K562 (cell line): ENCODE results near the gene ZFP28. TPM values are rescaled to one million over a fixed set of nuclear protein-coding genes. Genes with fewer than 3 reads are reported as not detected.

Source experiments
- GABPA ChIP-seq: fragments of 200-800 bp; sonication (Bioruptor generic); conservative IDR thresholded peaks from 2 replicates; pipeline ENCODE4 v1.6.1; 2016; ENCODE audit warnings: low read depth, missing genetic modification characterization, missing compliant biosample characterization
- GABPB1 ChIP-seq: sonication (generic); formaldehyde crosslinking; IDR thresholded peaks from 2 replicates; pipeline ENCODE4 v1.8.0; 2022; ENCODE audit warnings: mild to moderate bottlenecking, missing genetic modification reagents
- HCFC1 ChIP-seq: IDR thresholded peaks from 2 replicates; pipeline ENCODE4 v1.6.1; 2012; ENCODE audit warnings: low read depth, low read length, improper control_type of control experiment
- LARP7 ChIP-seq: fragments of 450-650 bp; IDR thresholded peaks from 2 replicates; pipeline ENCODE4 v1.6.1; 2016
- NRF1 ChIP-seq, 2 experiments: fragments of 450-650 bp; IDR thresholded peaks in 1 of 2; conservative IDR thresholded peaks in 1 of 2; 2 replicates each; pipeline ENCODE4 v1.6.1; 2014; ENCODE audit warnings: mild to moderate bottlenecking in 2 of 2
- RCOR1 ChIP-seq, 2 experiments: IDR thresholded peaks; 2 replicates each; pipeline ENCODE4 v1.6.1; 2012; ENCODE audit warnings: low read depth in 2 of 2, low read length in 2 of 2, borderline replicate concordance in 1 of 2, improper control_type of control experiment in 1 of 2
- SMAD1 ChIP-seq: fragments of 150-350 bp; IDR thresholded peaks from 2 replicates; pipeline ENCODE4 v1.6.1; 2014; ENCODE audit warnings: low read length, low read depth; ENCODE audit not compliant: partially characterized antibody
- TCF7L2 ChIP-seq: fragments of 150-350 bp; IDR thresholded peaks from 2 replicates; pipeline ENCODE4 v1.6.1; 2016; ENCODE audit warnings: low read depth, mild to moderate bottlenecking, low read length, moderate library complexity
- TCFL5 ChIP-seq: fragments of 250-450 bp; sonication (Bioruptor Pico); conservative IDR thresholded peaks from 2 replicates; pipeline ENCODE4 v1.6.1; 2021; ENCODE audit warnings: mild to moderate bottlenecking, moderate library complexity, matching md5 sums
- ZNF143 ChIP-seq: sonication (generic); formaldehyde crosslinking; IDR thresholded peaks from 2 replicates; pipeline ENCODE4 v1.9.0; 2022; ENCODE audit warnings: mild to moderate bottlenecking, missing genetic modification reagents
- ZNF561 ChIP-seq: fragments of 450-650 bp; formaldehyde crosslinking; conservative IDR thresholded peaks from 2 replicates; pipeline ENCODE4 v1.4.0; 2020; ENCODE audit warnings: mild to moderate bottlenecking, moderate library complexity
- ZNF764 ChIP-seq: fragments of 250-450 bp; sonication (Bioruptor Pico); IDR thresholded peaks from 2 replicates; pipeline ENCODE4 v1.4.0; 2020; ENCODE audit warnings: low read depth, mild to moderate bottlenecking, moderate library complexity
- ZNF77 ChIP-seq: fragments of 250-450 bp; sonication (Bioruptor Pico); IDR thresholded peaks from 2 replicates; pipeline ENCODE4 v1.5.0; 2020
- polyA plus RNA-seq, 8 experiments: library from polyadenylated mRNA; depleted of rRNA in 4 of 8; stranded (reverse) in 5 of 8; unstranded in 3 of 8; fragments of >200 nt; fragmentation: Nextera tagmentation in 2 of 8; fragmentation: Illumina TruSeq in 1 of 8; extraction: Ambion mirVana in 2 of 8; extraction: Trizol in 1 of 8; gene quantifications; 2 replicates each; pipeline versions ENCODE4 v1.2.1 to v1.2.3, GENCODE V29; 2011 to 2014; ENCODE audit warnings: inconsistent platforms in 1 of 8, missing spikeins in 1 of 8
- total RNA-seq, 7 experiments: library from RNA; depleted of rRNA in 6 of 7; stranded (reverse); fragments of >200 nt in 6 of 7; fragmentation: Illumina TruSeq in 2 of 7; extraction: Trizol in 2 of 7; gene quantifications; 2 replicates each; pipeline versions ENCODE4 v1.2.1 to v1.2.3, GENCODE V29; 2011 to 2021; ENCODE audit warnings: low replicate concordance in 1 of 7
- TF ChIP-seq, protein P1 (sequence below): fragments of 450-650 bp; IDR thresholded peaks from 2 replicates; pipeline ENCODE4 v1.6.1; 2018; ENCODE audit not compliant: partially characterized antibody
- TF ChIP-seq, protein P2 (sequence below): sonication (generic); formaldehyde crosslinking; IDR thresholded peaks from 2 replicates; pipeline ENCODE4 v1.8.1; 2023; ENCODE audit warnings: mild to moderate bottlenecking, missing genetic modification reagents
- TF ChIP-seq, protein P3 (sequence below): sonication (generic); formaldehyde crosslinking; IDR thresholded peaks from 2 replicates; pipeline ENCODE4 v1.8.1; 2023; ENCODE audit warnings: mild to moderate bottlenecking, missing genetic modification reagents
- TF ChIP-seq, protein P4 (sequence below), 2 experiments: fragments of 200-800 bp in 1 of 2; sonication (Bioruptor generic) in 1 of 2; sonication (generic) in 1 of 2; formaldehyde crosslinking in 1 of 2; IDR thresholded peaks in 1 of 2; conservative IDR thresholded peaks in 1 of 2; 2 replicates each; pipeline versions ENCODE4 v1.5.0 to v1.6.1; 2016 to 2020; ENCODE audit warnings: missing compliant biosample characterization in 1 of 2, missing genetic modification characterization in 1 of 2, missing genetic modification reagents in 1 of 2

Gene ZFP28
- total and polyA plus RNA-seq, 9 of the 15 experiments (the other 6 are each of a cell fraction or from before 2014, with no cell fraction given), result 0.01 to 0.04 TPM; not detected in 7

DNA sequence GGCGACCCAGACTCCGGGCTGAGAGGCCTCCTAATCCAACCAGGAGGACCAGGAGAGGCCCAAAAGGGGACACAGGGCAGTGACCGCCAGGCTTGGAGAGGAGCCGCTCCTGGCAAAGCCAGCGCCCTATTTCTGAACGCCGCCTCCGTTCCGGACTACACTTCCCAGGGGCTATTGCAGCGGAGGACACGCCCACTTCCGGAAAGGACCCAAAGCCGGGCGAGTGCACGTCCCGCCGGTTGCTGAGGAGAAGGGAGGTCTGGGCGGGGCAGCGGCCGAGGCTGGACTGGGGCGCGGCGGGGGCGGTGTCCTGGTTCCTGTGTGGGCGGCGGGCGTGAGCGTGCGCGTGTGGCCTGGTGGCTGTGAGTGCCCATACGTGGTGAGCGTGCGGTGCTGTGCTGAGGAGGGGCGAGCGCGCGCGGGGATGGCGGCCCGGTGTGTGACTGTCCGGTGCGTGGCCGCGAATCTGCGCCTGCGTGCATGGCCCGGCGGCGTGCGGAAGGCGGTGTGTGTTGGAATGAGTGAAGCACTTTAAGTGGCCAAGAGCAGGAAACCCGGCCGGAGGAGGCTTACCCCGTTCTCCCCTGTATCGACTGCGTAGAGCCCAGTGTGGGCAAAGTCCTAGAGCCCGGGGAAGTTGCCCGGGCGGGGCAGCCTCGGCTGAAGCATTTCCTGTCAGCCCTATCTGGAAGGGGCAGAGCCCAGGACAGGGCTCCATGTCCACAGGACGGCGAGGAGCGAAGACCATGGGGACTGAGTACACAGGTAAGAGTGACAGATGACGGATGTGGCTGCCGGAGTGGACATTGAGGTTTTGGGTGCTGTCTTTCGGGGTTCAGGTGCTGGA lies 28.7 kb downstream of the ZFP28 start, which contains the start of gene ZNF470 (continued):
- TF ChIP-seq, protein P1, sequence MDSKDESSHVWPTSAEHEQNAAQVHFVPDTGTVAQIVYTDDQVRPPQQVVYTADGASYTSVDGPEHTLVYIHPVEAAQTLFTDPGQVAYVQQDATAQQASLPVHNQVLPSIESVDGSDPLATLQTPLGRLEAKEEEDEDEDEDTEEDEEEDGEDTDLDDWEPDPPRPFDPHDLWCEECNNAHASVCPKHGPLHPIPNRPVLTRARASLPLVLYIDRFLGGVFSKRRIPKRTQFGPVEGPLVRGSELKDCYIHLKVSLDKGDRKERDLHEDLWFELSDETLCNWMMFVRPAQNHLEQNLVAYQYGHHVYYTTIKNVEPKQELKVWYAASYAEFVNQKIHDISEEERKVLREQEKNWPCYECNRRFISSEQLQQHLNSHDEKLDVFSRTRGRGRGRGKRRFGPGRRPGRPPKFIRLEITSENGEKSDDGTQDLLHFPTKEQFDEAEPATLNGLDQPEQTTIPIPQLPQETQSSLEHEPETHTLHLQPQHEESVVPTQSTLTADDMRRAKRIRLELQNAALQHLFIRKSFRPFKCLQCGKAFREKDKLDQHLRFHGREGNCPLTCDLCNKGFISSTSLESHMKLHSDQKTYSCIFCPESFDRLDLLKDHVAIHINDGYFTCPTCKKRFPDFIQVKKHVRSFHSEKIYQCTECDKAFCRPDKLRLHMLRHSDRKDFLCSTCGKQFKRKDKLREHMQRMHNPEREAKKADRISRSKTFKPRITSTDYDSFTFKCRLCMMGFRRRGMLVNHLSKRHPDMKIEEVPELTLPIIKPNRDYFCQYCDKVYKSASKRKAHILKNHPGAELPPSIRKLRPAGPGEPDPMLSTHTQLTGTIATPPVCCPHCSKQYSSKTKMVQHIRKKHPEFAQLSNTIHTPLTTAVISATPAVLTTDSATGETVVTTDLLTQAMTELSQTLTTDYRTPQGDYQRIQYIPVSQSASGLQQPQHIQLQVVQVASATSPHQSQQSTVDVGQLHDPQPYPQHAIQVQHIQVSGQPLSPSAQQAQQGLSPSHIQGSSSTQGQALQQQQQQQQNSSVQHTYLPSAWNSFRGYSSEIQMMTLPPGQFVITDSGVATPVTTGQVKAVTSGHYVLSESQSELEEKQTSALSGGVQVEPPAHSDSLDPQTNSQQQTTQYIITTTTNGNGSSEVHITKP, result no peak
- TF ChIP-seq ZNF77 (CRISPR knock-in tag) (no peak), ZNF764 (CRISPR knock-in tag) (no peak), TCF7L2 (no peak), GABPB1 (peak; percentile 75; the same call in 1 of the 2 replicates), TCFL5 (CRISPR knock-in tag) (no peak), SMAD1 (no peak), LARP7 (no peak), ZNF561 (CRISPR knock-in tag) (no peak), GABPA (tag) (0 out of 2 replicates have a peak, but pooled peaks have one; percentile 18), HCFC1 (peak; percentile 70), ZNF143 (CRISPR knock-in tag) (peak; percentile 61), NRF1 (conservative IDR thresholded peaks at IDR 0.05 in 1 of 2, IDR thresholded peaks at IDR 0.05 in 1 of 2) (peak in 1 of 2 experiments; percentile 26; a peak in 1 of 4 replicates), RCOR1 (IDR thresholded peaks at IDR 0.05; ENCODE audit: borderline replicate concordance in 1 of 2, low read depth in 2 of 2, low read length in 2 of 2) (no peak)
- TF ChIP-seq, protein P2, sequence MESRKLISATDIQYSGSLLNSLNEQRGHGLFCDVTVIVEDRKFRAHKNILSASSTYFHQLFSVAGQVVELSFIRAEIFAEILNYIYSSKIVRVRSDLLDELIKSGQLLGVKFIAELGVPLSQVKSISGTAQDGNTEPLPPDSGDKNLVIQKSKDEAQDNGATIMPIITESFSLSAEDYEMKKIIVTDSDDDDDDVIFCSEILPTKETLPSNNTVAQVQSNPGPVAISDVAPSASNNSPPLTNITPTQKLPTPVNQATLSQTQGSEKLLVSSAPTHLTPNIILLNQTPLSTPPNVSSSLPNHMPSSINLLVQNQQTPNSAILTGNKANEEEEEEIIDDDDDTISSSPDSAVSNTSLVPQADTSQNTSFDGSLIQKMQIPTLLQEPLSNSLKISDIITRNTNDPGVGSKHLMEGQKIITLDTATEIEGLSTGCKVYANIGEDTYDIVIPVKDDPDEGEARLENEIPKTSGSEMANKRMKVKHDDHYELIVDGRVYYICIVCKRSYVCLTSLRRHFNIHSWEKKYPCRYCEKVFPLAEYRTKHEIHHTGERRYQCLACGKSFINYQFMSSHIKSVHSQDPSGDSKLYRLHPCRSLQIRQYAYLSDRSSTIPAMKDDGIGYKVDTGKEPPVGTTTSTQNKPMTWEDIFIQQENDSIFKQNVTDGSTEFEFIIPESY (CRISPR knock-in tag), result 0 out of 2 replicates have a peak, but pooled peaks have one; percentile 9
- TF ChIP-seq, protein P3, sequence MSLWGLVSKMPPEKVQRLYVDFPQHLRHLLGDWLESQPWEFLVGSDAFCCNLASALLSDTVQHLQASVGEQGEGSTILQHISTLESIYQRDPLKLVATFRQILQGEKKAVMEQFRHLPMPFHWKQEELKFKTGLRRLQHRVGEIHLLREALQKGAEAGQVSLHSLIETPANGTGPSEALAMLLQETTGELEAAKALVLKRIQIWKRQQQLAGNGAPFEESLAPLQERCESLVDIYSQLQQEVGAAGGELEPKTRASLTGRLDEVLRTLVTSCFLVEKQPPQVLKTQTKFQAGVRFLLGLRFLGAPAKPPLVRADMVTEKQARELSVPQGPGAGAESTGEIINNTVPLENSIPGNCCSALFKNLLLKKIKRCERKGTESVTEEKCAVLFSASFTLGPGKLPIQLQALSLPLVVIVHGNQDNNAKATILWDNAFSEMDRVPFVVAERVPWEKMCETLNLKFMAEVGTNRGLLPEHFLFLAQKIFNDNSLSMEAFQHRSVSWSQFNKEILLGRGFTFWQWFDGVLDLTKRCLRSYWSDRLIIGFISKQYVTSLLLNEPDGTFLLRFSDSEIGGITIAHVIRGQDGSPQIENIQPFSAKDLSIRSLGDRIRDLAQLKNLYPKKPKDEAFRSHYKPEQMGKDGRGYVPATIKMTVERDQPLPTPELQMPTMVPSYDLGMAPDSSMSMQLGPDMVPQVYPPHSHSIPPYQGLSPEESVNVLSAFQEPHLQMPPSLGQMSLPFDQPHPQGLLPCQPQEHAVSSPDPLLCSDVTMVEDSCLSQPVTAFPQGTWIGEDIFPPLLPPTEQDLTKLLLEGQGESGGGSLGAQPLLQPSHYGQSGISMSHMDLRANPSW, result no peak
- TF ChIP-seq, protein P4, sequence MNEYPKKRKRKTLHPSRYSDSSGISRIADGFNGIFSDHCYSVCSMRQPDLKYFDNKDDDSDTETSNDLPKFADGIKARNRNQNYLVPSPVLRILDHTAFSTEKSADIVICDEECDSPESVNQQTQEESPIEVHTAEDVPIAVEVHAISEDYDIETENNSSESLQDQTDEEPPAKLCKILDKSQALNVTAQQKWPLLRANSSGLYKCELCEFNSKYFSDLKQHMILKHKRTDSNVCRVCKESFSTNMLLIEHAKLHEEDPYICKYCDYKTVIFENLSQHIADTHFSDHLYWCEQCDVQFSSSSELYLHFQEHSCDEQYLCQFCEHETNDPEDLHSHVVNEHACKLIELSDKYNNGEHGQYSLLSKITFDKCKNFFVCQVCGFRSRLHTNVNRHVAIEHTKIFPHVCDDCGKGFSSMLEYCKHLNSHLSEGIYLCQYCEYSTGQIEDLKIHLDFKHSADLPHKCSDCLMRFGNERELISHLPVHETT (CRISPR knock-in tag; conservative IDR thresholded peaks at IDR 0.05 in 1 of 2, IDR thresholded peaks at IDR 0.05 in 1 of 2), result no peak
